ENCODE results near the gene DCX. TPM values are rescaled to one million over a fixed set of nuclear protein-coding genes. Genes with fewer than 3 reads are reported as not detected.
A peak's percentile ranks its signal among the peaks of the same experiment; 100 is the strongest.

Gene DCX
- total RNA-seq (not detected in 2 replicates), polyA plus RNA-seq (not detected in 2 replicates), polyA minus RNA-seq (ENCODE audit: low replicate concordance) (not detected in 2 replicates)
- polyA plus RNA-seq (2012), result not detected in 2 replicates

DNA sequence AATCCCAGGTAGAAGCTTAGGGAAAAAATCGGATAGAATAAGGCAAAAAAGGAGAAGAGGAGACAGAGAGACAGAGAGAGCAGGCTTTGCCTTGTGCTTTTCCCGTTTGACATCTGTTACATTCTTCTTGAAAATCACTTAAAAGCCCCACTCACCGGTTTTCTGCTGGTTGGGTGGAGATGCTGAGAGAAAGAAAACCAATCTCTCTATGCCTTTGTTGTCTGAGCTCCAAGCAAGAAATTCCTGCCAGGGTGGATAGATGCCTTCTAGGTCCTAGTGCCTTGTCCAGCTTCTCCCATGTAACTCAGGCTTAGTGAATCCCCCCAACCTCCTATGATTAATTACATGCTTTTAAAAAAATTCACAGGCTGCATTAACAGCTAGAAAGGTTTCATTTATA is at the start of gene DCX:
Gene DCX (minus strand): TSS at position 210 of the 400 bp plus-strand sequence. CDS start 1,794 bp downstream, outside the sequence.
- no peak for TF ChIP-seq EZH2 (IDR thresholded peaks at IDR 0.05; ENCODE audit: low read length, missing control alignments)
- TF ChIP-seq, protein P1, sequence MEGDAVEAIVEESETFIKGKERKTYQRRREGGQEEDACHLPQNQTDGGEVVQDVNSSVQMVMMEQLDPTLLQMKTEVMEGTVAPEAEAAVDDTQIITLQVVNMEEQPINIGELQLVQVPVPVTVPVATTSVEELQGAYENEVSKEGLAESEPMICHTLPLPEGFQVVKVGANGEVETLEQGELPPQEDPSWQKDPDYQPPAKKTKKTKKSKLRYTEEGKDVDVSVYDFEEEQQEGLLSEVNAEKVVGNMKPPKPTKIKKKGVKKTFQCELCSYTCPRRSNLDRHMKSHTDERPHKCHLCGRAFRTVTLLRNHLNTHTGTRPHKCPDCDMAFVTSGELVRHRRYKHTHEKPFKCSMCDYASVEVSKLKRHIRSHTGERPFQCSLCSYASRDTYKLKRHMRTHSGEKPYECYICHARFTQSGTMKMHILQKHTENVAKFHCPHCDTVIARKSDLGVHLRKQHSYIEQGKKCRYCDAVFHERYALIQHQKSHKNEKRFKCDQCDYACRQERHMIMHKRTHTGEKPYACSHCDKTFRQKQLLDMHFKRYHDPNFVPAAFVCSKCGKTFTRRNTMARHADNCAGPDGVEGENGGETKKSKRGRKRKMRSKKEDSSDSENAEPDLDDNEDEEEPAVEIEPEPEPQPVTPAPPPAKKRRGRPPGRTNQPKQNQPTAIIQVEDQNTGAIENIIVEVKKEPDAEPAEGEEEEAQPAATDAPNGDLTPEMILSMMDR (conservative IDR thresholded peaks at IDR 0.05 in 1 of 2, IDR thresholded peaks at IDR 0.05 in 1 of 2; ENCODE audit: low read depth in 1 of 2, low read length in 2 of 2), result no peak
- H3K36me3 ChIP-seq (ENCODE audit: control insufficient read depth, insufficient read depth, low read length), result no peaks in the 10 kb centered on the region
- H3K4me1 ChIP-seq (ENCODE audit: control insufficient read depth, extremely low read depth, insufficient read depth, low read length), result no peaks in the 10 kb centered on the region
- H3K27me3 ChIP-seq (ENCODE audit: control insufficient read depth, insufficient read depth, low read length), result no peaks in the 10 kb centered on the region
- no peaks in the 10 kb centered on the region for H3K9me3 ChIP-seq (ENCODE audit: control insufficient read depth, insufficient read depth, low read depth, low read length)
- H3K79me2 ChIP-seq (ENCODE audit: control insufficient read depth, insufficient read depth, low read length), result no peaks in the 10 kb centered on the region
- no peak within 1 kb of the TSS for H3K4me2 ChIP-seq (ENCODE audit: extremely low read depth, insufficient read depth, low read length)
- DNase-seq (ENCODE audit: low read depth in 2 of 2), result no peak
- H2AFZ ChIP-seq (ENCODE audit: low read length), result no peak within 1 kb of the TSS
- H3K4me3 ChIP-seq (replicated peaks in 1 of 4; ENCODE audit: control extremely low read depth in 1 of 4, insufficient read depth in 1 of 4, low read depth in 3 of 4, low read length in 4 of 4), result no peak within 1 kb of the TSS
- H3K9ac ChIP-seq (ENCODE audit: insufficient read depth, low read length), result no peak within 1 kb of the TSS
- no peak within 1 kb of the TSS for H3K27ac ChIP-seq (ENCODE audit: insufficient read depth, low read length)
- H4K20me1 ChIP-seq (ENCODE audit: control insufficient read depth, extremely low read depth, insufficient read depth, low read length), result no peaks in the 10 kb centered on the region

DNA sequence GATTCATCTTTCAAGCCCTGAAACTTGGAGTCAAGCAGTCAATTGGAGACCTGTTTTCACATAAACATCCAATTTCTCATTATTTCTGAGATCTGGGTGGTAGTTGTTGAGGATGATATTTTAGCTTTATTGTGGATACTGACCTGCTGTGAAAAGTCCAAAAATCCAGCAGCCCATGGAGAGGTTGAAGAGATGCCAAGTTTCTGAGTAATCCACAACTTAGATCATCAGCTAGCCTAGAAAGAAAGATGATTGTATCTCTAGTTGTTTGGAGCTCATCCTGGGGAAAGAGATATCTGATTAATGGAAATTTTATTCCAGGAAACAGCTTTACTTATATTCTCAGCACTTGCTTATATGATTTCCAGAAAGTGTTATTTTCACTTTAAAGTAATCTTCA is 48.6 kb upstream of the DCX start:
- no peak overlapping the region for H3K4me3 ChIP-seq (replicated peaks in 1 of 4; ENCODE audit: control extremely low read depth in 1 of 4, insufficient read depth in 1 of 4, low read depth in 3 of 4, low read length in 4 of 4)
- no peak for TF ChIP-seq EZH2 (IDR thresholded peaks at IDR 0.05; ENCODE audit: low read length, missing control alignments)
- TF ChIP-seq, protein P1 (conservative IDR thresholded peaks at IDR 0.05 in 1 of 2, IDR thresholded peaks at IDR 0.05 in 1 of 2; ENCODE audit: low read depth in 1 of 2, low read length in 2 of 2), result no peak
- no peaks in the 10 kb centered on the region for H3K9me3 ChIP-seq (ENCODE audit: control insufficient read depth, insufficient read depth, low read depth, low read length)
- H3K9ac ChIP-seq (ENCODE audit: insufficient read depth, low read length), result no peak overlapping the region
- H3K4me1 ChIP-seq (ENCODE audit: control insufficient read depth, extremely low read depth, insufficient read depth, low read length), result no peaks in the 10 kb centered on the region
- no peak overlapping the region for H3K27ac ChIP-seq (ENCODE audit: insufficient read depth, low read length)
- no peak for DNase-seq (ENCODE audit: low read depth in 2 of 2)
- H3K4me2 ChIP-seq (ENCODE audit: extremely low read depth, insufficient read depth, low read length), result no peak overlapping the region
- H2AFZ ChIP-seq (ENCODE audit: low read length), result no peak overlapping the region
- H4K20me1 ChIP-seq (ENCODE audit: control insufficient read depth, extremely low read depth, insufficient read depth, low read length), result no peaks in the 10 kb centered on the region
- no peaks in the 10 kb centered on the region for H3K36me3 ChIP-seq (ENCODE audit: control insufficient read depth, insufficient read depth, low read length)
- no peaks in the 10 kb centered on the region for H3K79me2 ChIP-seq (ENCODE audit: control insufficient read depth, insufficient read depth, low read length)
- H3K27me3 ChIP-seq (ENCODE audit: control insufficient read depth, insufficient read depth, low read length), result no peaks in the 10 kb centered on the region

DNA sequence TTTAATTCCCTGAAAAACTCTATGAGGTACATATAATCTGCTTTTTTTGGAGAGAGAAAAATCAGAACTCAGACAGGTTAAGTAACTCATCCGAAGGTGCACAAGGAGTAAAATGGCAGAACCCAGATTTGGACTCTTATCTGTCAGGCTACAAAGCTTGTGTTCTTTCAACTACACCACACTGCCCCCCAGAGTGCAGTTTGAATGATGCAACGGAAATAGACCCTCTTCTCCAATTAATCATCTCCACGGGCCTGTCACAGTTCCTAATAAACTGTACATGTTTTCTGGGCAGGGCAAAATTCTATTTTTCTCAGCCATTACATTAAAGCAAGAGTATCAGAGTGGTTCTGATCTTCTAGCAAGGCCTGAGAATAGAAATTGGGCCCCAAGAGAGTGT is 35.3 kb upstream of the DCX start:
- H3K4me3 ChIP-seq (replicated peaks in 1 of 4; ENCODE audit: control extremely low read depth in 1 of 4, insufficient read depth in 1 of 4, low read depth in 3 of 4, low read length in 4 of 4), result no peak overlapping the region
- H3K27ac ChIP-seq (ENCODE audit: insufficient read depth, low read length), result no peak overlapping the region
- H2AFZ ChIP-seq (ENCODE audit: low read length), result no peak overlapping the region
- no peaks in the 10 kb centered on the region for H3K9me3 ChIP-seq (ENCODE audit: control insufficient read depth, insufficient read depth, low read depth, low read length)
- H3K36me3 ChIP-seq (ENCODE audit: control insufficient read depth, insufficient read depth, low read length), result no peaks in the 10 kb centered on the region
- peak in 1 of 2 donors; percentile 5 for DNase-seq (ENCODE audit: low read depth in 2 of 2)
- no peak overlapping the region for H3K9ac ChIP-seq (ENCODE audit: insufficient read depth, low read length)
- TF ChIP-seq EZH2 (IDR thresholded peaks at IDR 0.05; ENCODE audit: low read length, missing control alignments), result no peak
- TF ChIP-seq, protein P1 (conservative IDR thresholded peaks at IDR 0.05 in 1 of 2, IDR thresholded peaks at IDR 0.05 in 1 of 2; ENCODE audit: low read depth in 1 of 2, low read length in 2 of 2), result no peak
- no peaks in the 10 kb centered on the region for H3K27me3 ChIP-seq (ENCODE audit: control insufficient read depth, insufficient read depth, low read length)
- H3K79me2 ChIP-seq (ENCODE audit: control insufficient read depth, insufficient read depth, low read length), result no peaks in the 10 kb centered on the region
- no peaks in the 10 kb centered on the region for H3K4me1 ChIP-seq (ENCODE audit: control insufficient read depth, extremely low read depth, insufficient read depth, low read length)
- H4K20me1 ChIP-seq (ENCODE audit: control insufficient read depth, extremely low read depth, insufficient read depth, low read length), result peaks cover 1% of the 10 kb centered on the region
- H3K4me2 ChIP-seq (ENCODE audit: extremely low read depth, insufficient read depth, low read length), result no peak overlapping the region
